HepG2 (cell line): ENCODE measurements around the gene SAMD14. TPM values are rescaled to one million over a fixed set of nuclear protein-coding genes. Genes with fewer than 3 reads are reported as not detected.

ENCODE experiments used
- ARHGAP35 ChIP-seq: sonication (generic); formaldehyde crosslinking; IDR thresholded peaks from 2 replicates; pipeline ENCODE4 v1.9.0; 2022; ENCODE audit warnings: mild to moderate bottlenecking, inconsistent platforms, moderate library complexity, missing genetic modification reagents, borderline replicate concordance
- BORCS8-MEF2B ChIP-seq: sonication (generic); formaldehyde crosslinking; IDR thresholded peaks from 2 replicates; pipeline ENCODE4 v1.8.0; 2022; ENCODE audit warnings: mild to moderate bottlenecking, missing genetic modification reagents
- ETV5 ChIP-seq: IDR thresholded peaks from 2 replicates; pipeline ENCODE4 v1.6.1; 2018; ENCODE audit warnings: missing biosample characterization, missing genetic modification reagents, inconsistent platforms, borderline replicate concordance
- KAT7 ChIP-seq: IDR thresholded peaks from 2 replicates; pipeline ENCODE4 v1.6.1; 2018; ENCODE audit warnings: borderline replicate concordance, missing compliant biosample characterization
- MTF1 ChIP-seq: sonication (generic); formaldehyde crosslinking; IDR thresholded peaks from 2 replicates; pipeline ENCODE4 v1.5.0; 2020; ENCODE audit warnings: missing genetic modification reagents
- RELA ChIP-seq: sonication (generic); formaldehyde crosslinking; IDR thresholded peaks from 2 replicates; pipeline ENCODE4 v1.4.0; 2020; ENCODE audit warnings: missing genetic modification reagents
- RNF2 ChIP-seq: fragments of 450-650 bp; conservative IDR thresholded peaks from 2 replicates; pipeline ENCODE4 v1.6.1; 2016; ENCODE audit warnings: low read depth
- TSC22D2 ChIP-seq: sonication (generic); formaldehyde crosslinking; IDR thresholded peaks from 2 replicates; pipeline ENCODE4 v1.5.1; 2020; ENCODE audit warnings: missing genetic modification reagents, mild to moderate bottlenecking, borderline replicate concordance
- YY1 ChIP-seq: IDR thresholded peaks from 2 replicates; pipeline ENCODE4 v1.6.1; 2011; ENCODE audit warnings: low read length, low read depth, moderate library complexity, mild to moderate bottlenecking; ENCODE audit not compliant: insufficient read depth, insufficient replicate concordance
- ZNF232 ChIP-seq: sonication (generic); formaldehyde crosslinking; IDR thresholded peaks from 2 replicates; pipeline ENCODE4 v1.4.0; 2020; ENCODE audit warnings: missing genetic modification reagents, borderline replicate concordance
- ZNF326 ChIP-seq: sonication (generic); formaldehyde crosslinking; IDR thresholded peaks from 2 replicates; pipeline ENCODE4 v1.4.0; 2020; ENCODE audit warnings: missing genetic modification reagents, borderline replicate concordance
- ZNF331 ChIP-seq: sonication (generic); formaldehyde crosslinking; IDR thresholded peaks from 2 replicates; pipeline ENCODE4 v1.4.0; 2020; ENCODE audit warnings: missing genetic modification reagents
- ZNF451 ChIP-seq: sonication (generic); formaldehyde crosslinking; IDR thresholded peaks from 2 replicates; pipeline ENCODE4 v1.5.0; 2020; ENCODE audit warnings: mild to moderate bottlenecking, missing genetic modification reagents
- ZNF572 ChIP-seq: sonication (generic); formaldehyde crosslinking; IDR thresholded peaks from 2 replicates; pipeline ENCODE4 v1.5.1; 2020; ENCODE audit warnings: mild to moderate bottlenecking, missing genetic modification reagents
- ZNF768 ChIP-seq: sonication (generic); formaldehyde crosslinking; IDR thresholded peaks from 2 replicates; pipeline ENCODE4 v1.4.0; 2020; ENCODE audit warnings: missing genetic modification reagents
- ZNF773 ChIP-seq: sonication (generic); formaldehyde crosslinking; IDR thresholded peaks from 2 replicates; pipeline ENCODE4 v1.4.0; 2020; ENCODE audit warnings: missing genetic modification reagents, borderline replicate concordance
- polyA plus RNA-seq, 8 experiments: library from polyadenylated mRNA; depleted of rRNA in 3 of 8; stranded (reverse) in 7 of 8; unstranded in 1 of 8; fragments of >200 nt; fragmentation: Illumina TruSeq in 4 of 8; extraction: Trizol in 4 of 8; gene quantifications; 2 replicates each; pipeline versions ENCODE4 v1.2.1 to v1.2.3, GENCODE V29; 2011 to 2016; ENCODE audit warnings: low read depth in 4 of 8, missing spikeins in 1 of 8, mixed read lengths in 1 of 8; ENCODE audit not compliant: insufficient read depth in 1 of 8
- total RNA-seq, 5 experiments: library from RNA; depleted of rRNA; stranded (reverse); fragments of >200 nt; fragmentation: Illumina TruSeq; extraction: Trizol; gene quantifications; 2 replicates each; pipeline ENCODE4 v1.2.3, GENCODE V29; 2016; ENCODE audit warnings: low read depth in 1 of 5
- TF ChIP-seq, protein P1 (sequence below): sonication (generic); formaldehyde crosslinking; IDR thresholded peaks from 2 replicates; pipeline ENCODE4 v1.4.0; 2020; ENCODE audit warnings: missing genetic modification reagents
- TF ChIP-seq, protein P2 (sequence below): sonication (generic); formaldehyde crosslinking; IDR thresholded peaks from 2 replicates; pipeline ENCODE4 v1.4.0; 2020; ENCODE audit warnings: missing genetic modification reagents, borderline replicate concordance
- TF ChIP-seq, protein P3 (sequence below): sonication (generic); formaldehyde crosslinking; conservative IDR thresholded peaks from 2 replicates; pipeline ENCODE4 v1.8.0; 2022; ENCODE audit warnings: mild to moderate bottlenecking, moderate library complexity, missing genetic modification reagents

SAMD14 gene
- total and polyA plus RNA-seq, 2 of the 13 experiments (the other 11 are each of a cell fraction or from before 2014, with no cell fraction given): 0.07 to 0.22 TPM

DNA sequence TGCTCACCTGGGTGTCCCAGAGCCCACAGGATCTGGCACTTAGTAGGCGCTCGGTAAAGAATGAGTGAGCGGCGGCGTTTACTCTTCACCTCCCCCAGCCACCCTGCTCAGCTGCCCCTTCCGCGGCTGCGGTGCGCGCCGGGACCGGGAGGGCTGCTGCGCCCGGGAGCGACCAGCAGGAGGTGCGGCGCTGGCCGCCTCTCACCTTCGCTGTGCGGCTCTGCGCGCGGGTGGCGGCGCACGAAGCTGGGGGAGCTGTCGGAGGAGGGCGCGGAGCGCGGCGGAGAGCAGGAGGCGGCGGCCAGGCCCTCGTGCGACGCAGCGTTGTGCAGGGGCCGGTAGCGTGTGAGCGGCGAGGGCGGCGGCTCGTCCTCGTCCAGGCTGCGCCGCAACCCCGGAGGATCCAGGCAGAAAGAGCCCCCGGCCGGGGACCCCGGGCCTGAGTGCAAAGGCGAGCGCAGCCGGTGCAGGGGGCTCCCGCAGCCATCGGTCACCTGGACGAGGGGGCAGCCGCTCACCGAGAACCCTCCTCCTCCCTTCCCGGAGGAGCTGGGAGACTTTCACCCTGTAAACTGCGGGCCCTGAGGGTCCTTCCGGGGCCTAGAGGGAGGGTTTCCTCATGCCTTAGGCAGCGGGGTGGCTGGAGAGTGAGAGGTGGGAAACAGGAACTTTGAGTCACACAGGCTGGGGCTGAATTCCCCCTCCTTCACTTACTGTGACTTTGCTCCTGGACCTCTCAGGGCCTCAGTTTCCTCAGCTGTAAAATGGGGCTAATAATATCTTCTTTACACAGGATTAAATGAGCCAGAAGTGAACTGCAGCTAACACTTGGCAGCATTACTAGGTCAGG, 12.5 kb downstream of the SAMD14 start (continued):
- TF ChIP-seq, protein P1, sequence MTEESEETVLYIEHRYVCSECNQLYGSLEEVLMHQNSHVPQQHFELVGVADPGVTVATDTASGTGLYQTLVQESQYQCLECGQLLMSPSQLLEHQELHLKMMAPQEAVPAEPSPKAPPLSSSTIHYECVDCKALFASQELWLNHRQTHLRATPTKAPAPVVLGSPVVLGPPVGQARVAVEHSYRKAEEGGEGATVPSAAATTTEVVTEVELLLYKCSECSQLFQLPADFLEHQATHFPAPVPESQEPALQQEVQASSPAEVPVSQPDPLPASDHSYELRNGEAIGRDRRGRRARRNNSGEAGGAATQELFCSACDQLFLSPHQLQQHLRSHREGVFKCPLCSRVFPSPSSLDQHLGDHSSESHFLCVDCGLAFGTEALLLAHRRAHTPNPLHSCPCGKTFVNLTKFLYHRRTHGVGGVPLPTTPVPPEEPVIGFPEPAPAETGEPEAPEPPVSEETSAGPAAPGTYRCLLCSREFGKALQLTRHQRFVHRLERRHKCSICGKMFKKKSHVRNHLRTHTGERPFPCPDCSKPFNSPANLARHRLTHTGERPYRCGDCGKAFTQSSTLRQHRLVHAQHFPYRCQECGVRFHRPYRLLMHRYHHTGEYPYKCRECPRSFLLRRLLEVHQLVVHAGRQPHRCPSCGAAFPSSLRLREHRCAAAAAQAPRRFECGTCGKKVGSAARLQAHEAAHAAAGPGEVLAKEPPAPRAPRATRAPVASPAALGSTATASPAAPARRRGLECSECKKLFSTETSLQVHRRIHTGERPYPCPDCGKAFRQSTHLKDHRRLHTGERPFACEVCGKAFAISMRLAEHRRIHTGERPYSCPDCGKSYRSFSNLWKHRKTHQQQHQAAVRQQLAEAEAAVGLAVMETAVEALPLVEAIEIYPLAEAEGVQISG (CRISPR knock-in tag): no peak
- TF ChIP-seq ZNF451 (CRISPR knock-in tag) (0 out of 2 replicates have a peak, but pooled peaks have one; percentile 38), KAT7 (CRISPR knock-in tag) (peak; percentile 46; the same call in 1 of the 2 replicates), ARHGAP35 (peak; percentile 67; the same call in 1 of the 2 replicates), ZNF572 (CRISPR knock-in tag) (no peak), ZNF326 (CRISPR knock-in tag) (no peak), YY1 (peak; percentile 49), BORCS8-MEF2B (CRISPR knock-in tag) (0 out of 2 replicates have a peak, but pooled peaks have one; percentile 28), ZNF773 (CRISPR knock-in tag) (no peak), RELA (peak; percentile 58; the same call in 1 of the 2 replicates), MTF1 (CRISPR knock-in tag) (no peak), RNF2 (0 out of 2 replicates have a peak, but pooled peaks have one; percentile 41), ETV5 (CRISPR knock-in tag) (peak; percentile 18; the same call in 1 of the 2 replicates), ZNF232 (0 out of 2 replicates have a peak, but pooled peaks have one; percentile 34), TSC22D2 (CRISPR knock-in tag) (0 out of 2 replicates have a peak, but pooled peaks have one; percentile 39), ZNF768 (CRISPR knock-in tag) (peak; percentile 81; the same call in 1 of the 2 replicates), ZNF331 (CRISPR knock-in tag) (peak; percentile 30; the same call in 1 of the 2 replicates)
- TF ChIP-seq, protein P2, sequence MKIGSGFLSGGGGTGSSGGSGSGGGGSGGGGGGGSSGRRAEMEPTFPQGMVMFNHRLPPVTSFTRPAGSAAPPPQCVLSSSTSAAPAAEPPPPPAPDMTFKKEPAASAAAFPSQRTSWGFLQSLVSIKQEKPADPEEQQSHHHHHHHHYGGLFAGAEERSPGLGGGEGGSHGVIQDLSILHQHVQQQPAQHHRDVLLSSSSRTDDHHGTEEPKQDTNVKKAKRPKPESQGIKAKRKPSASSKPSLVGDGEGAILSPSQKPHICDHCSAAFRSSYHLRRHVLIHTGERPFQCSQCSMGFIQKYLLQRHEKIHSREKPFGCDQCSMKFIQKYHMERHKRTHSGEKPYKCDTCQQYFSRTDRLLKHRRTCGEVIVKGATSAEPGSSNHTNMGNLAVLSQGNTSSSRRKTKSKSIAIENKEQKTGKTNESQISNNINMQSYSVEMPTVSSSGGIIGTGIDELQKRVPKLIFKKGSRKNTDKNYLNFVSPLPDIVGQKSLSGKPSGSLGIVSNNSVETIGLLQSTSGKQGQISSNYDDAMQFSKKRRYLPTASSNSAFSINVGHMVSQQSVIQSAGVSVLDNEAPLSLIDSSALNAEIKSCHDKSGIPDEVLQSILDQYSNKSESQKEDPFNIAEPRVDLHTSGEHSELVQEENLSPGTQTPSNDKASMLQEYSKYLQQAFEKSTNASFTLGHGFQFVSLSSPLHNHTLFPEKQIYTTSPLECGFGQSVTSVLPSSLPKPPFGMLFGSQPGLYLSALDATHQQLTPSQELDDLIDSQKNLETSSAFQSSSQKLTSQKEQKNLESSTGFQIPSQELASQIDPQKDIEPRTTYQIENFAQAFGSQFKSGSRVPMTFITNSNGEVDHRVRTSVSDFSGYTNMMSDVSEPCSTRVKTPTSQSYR (CRISPR knock-in tag): peak; percentile 77; the same call in 1 of the 2 replicates
- TF ChIP-seq, protein P3, sequence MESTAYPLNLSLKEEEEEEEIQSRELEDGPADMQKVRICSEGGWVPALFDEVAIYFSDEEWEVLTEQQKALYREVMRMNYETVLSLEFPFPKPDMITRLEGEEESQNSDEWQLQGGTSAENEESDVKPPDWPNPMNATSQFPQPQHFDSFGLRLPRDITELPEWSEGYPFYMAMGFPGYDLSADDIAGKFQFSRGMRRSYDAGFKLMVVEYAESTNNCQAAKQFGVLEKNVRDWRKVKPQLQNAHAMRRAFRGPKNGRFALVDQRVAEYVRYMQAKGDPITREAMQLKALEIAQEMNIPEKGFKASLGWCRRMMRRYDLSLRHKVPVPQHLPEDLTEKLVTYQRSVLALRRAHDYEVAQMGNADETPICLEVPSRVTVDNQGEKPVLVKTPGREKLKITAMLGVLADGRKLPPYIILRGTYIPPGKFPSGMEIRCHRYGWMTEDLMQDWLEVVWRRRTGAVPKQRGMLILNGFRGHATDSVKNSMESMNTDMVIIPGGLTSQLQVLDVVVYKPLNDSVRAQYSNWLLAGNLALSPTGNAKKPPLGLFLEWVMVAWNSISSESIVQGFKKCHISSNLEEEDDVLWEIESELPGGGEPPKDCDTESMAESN (CRISPR knock-in tag): 0 out of 2 replicates have a peak, but pooled peaks have one; percentile 54
